Measurements from ENCODE around the gene TMEM120A. TPM values are rescaled to one million over a fixed set of nuclear protein-coding genes. Genes with fewer than 3 reads are reported as not detected.

TMEM120A gene
- total and polyA plus RNA-seq, 2 experiments from 2014 or later: 50.7 to 91.1 TPM

- WGBS (ENCODE audit: low lambda C conversion rate, missing lambda C conversion rate): 90% methylated on average over 28 of the region's 29 CpGs
- Histone ChIP-seq H3K4me1 (ENCODE audit: insufficient read depth) (no peaks in the 10 kb centered on the region), H4K20me1 (ENCODE audit: insufficient read depth, poor library complexity, severe bottlenecking) (no peaks in the 10 kb centered on the region), H3K36me3 (replicated peaks; ENCODE audit: insufficient read depth, low read depth) (no peaks in the 10 kb centered on the region), H3K9me3 (ENCODE audit: low read depth) (no peaks in the 10 kb centered on the region), H3K4me3 (no peak overlapping the region), H3K27ac (no peak overlapping the region), H3K9me2 (replicated peaks; ENCODE audit: insufficient read depth) (no peaks in the 10 kb centered on the region), H3K27me3 (no peaks in the 10 kb centered on the region), H3K4me2 (no peak overlapping the region), H2AFZ (no peak overlapping the region), H3K79me2 (no peaks in the 10 kb centered on the region)
- DNase-seq (ENCODE audit: low spot score): no peak
- TF ChIP-seq EZH2 (IDR thresholded peaks at IDR 0.05; ENCODE audit: borderline replicate concordance): no peak
- no peak for TF ChIP-seq CTCF (IDR thresholded peaks at IDR 0.05; ENCODE audit: poor library complexity)
- no peak for TF ChIP-seq EZH2phosphoT487 (IDR thresholded peaks at IDR 0.05; ENCODE audit: low read depth, severe bottlenecking, unreplicated experiment)
These were observed 13.8 kb downstream of the TMEM120A start for GRCh38 chr7:75980430-75981202.

GRCh38 chr7:75979759-75980429 lies 14.5 kb downstream of the TMEM120A start:
- H3K4me2 ChIP-seq: no peak overlapping the region
- no peaks in the 10 kb centered on the region for H3K36me3 ChIP-seq (replicated peaks; ENCODE audit: insufficient read depth, low read depth)
- no peaks in the 10 kb centered on the region for H3K79me2 ChIP-seq
- WGBS (ENCODE audit: low lambda C conversion rate, missing lambda C conversion rate): 94% methylated on average over 22 of the region's 22 CpGs
- TF ChIP-seq CTCF (IDR thresholded peaks at IDR 0.05; ENCODE audit: poor library complexity) (no peak), EZH2 (IDR thresholded peaks at IDR 0.05; ENCODE audit: borderline replicate concordance) (no peak), EZH2phosphoT487 (IDR thresholded peaks at IDR 0.05; ENCODE audit: low read depth, severe bottlenecking, unreplicated experiment) (no peak)
- H3K4me1 ChIP-seq (ENCODE audit: insufficient read depth): no peaks in the 10 kb centered on the region
- H4K20me1 ChIP-seq (ENCODE audit: insufficient read depth, poor library complexity, severe bottlenecking): no peaks in the 10 kb centered on the region
- no peak overlapping the region for H3K4me3 ChIP-seq
- no peak overlapping the region for H2AFZ ChIP-seq
- no peaks in the 10 kb centered on the region for H3K27me3 ChIP-seq
- no peaks in the 10 kb centered on the region for H3K9me3 ChIP-seq (ENCODE audit: low read depth)
- no peak for DNase-seq (ENCODE audit: low spot score)
- H3K9me2 ChIP-seq (replicated peaks; ENCODE audit: insufficient read depth): no peaks in the 10 kb centered on the region
- H3K27ac ChIP-seq: no peak overlapping the region

- Histone ChIP-seq H3K36me3 (replicated peaks; ENCODE audit: insufficient read depth, low read depth) (no peaks in the 10 kb centered on the region), H3K79me2 (no peaks in the 10 kb centered on the region)
- DNase-seq (ENCODE audit: low spot score): no peak
These were observed 16.7 kb downstream of the TMEM120A start for GRCh38 chr7:75977743-75978142.

More at GRCh38 chr7:75977743-75978142, 16.7 kb downstream of the TMEM120A start:
- 82% methylated on average over 8 of the region's 8 CpGs for WGBS (ENCODE audit: low lambda C conversion rate, missing lambda C conversion rate)
- Histone ChIP-seq H3K27ac (no peak overlapping the region), H4K20me1 (ENCODE audit: insufficient read depth, poor library complexity, severe bottlenecking) (no peaks in the 10 kb centered on the region), H3K4me2 (no peak overlapping the region), H2AFZ (no peak overlapping the region), H3K9me3 (ENCODE audit: low read depth) (no peaks in the 10 kb centered on the region), H3K9me2 (replicated peaks; ENCODE audit: insufficient read depth) (no peaks in the 10 kb centered on the region), H3K4me3 (no peak overlapping the region), H3K4me1 (ENCODE audit: insufficient read depth) (no peaks in the 10 kb centered on the region), H3K27me3 (no peaks in the 10 kb centered on the region)
- TF ChIP-seq CTCF (IDR thresholded peaks at IDR 0.05; ENCODE audit: poor library complexity) (no peak), EZH2phosphoT487 (IDR thresholded peaks at IDR 0.05; ENCODE audit: low read depth, severe bottlenecking, unreplicated experiment) (no peak), EZH2 (IDR thresholded peaks at IDR 0.05; ENCODE audit: borderline replicate concordance) (no peak)

All from hepatocyte (in vitro differentiated cells).